ENCODE results near the gene CASP7. TPM values are rescaled to one million over a fixed set of nuclear protein-coding genes. Genes with fewer than 3 reads are reported as not detected.

The CASP7 gene
- total RNA-seq, 1 experiment from 2014 or later, result 4.7 TPM

- Histone ChIP-seq H3K18ac (ENCODE audit: insufficient read length, low read depth, low read length) (no peak overlapping the region), H3K27ac (ENCODE audit: insufficient read length, low read depth, low read length) (no peak overlapping the region), H4K20me1 (ENCODE audit: control insufficient read depth, insufficient read depth, insufficient read length) (no peaks in the 10 kb centered on the region), H3K27me3 (ENCODE audit: insufficient read depth, low read length) (no peaks in the 10 kb centered on the region; the same call in 1 of the 2 replicates), H3K4ac (ENCODE audit: low read depth, low read length) (no peak overlapping the region), H3K4me2 (ENCODE audit: insufficient read depth, insufficient read length, low read length) (no peak overlapping the region), H2AK5ac (ENCODE audit: insufficient read length, low read length) (no peak overlapping the region), H2BK5ac (ENCODE audit: insufficient read length, low read length) (no peak overlapping the region), H2BK20ac (ENCODE audit: low read depth, low read length, poor library complexity, severe bottlenecking) (no peak overlapping the region), H3K9ac (ENCODE audit: extremely low read depth, insufficient read length, low read length) (no peak overlapping the region), H3K23ac (ENCODE audit: insufficient read length, low read depth, low read length) (no peak overlapping the region), H3K9me3 (ENCODE audit: control insufficient read depth, low read depth, low read length) (no peaks in the 10 kb centered on the region), H3K79me2 (ENCODE audit: insufficient read depth, low read length) (no peaks in the 10 kb centered on the region), H2BK120ac (ENCODE audit: low read depth, low read length, poor library complexity, severe bottlenecking) (no peak overlapping the region), H2BK12ac (ENCODE audit: insufficient read length, low read depth, low read length) (no peak overlapping the region), H4K5ac (ENCODE audit: insufficient read length, low read depth, low read length) (no peak overlapping the region), H3K79me1 (ENCODE audit: insufficient read depth, low read depth, low read length, poor library complexity, severe bottlenecking) (no peaks in the 10 kb centered on the region), H3K56ac (ENCODE audit: insufficient read length, low read depth, low read length) (no peak overlapping the region), H4K8ac (replicated peaks; ENCODE audit: insufficient read length, low read depth, low read length) (no peak overlapping the region), H4K91ac (ENCODE audit: insufficient read length, low read depth, low read length) (no peak overlapping the region), H3K4me1 (ENCODE audit: insufficient read depth, low read length) (no peaks in the 10 kb centered on the region), H3K23me2 (ENCODE audit: insufficient read length, low read depth, low read length, poor library complexity, severe bottlenecking) (no peaks in the 10 kb centered on the region), H2BK15ac (ENCODE audit: low read depth, low read length) (no peak overlapping the region), H3K14ac (ENCODE audit: insufficient read depth, low read length) (no peak overlapping the region), H3T11ph (ENCODE audit: low read length) (no peak overlapping the region), H2AFZ (ENCODE audit: low read length) (no peak overlapping the region)
- no peak for DNase-seq
- peaks cover 10% of the 10 kb centered on the region for H3K27me3 Mint-ChIP-seq (ENCODE audit: low read depth)
- H3K27ac Mint-ChIP-seq, result no peak overlapping the region
- no peaks in the 10 kb centered on the region for H3K36me3 Mint-ChIP-seq (ENCODE audit: insufficient read depth in 1 of 3, low read depth in 3 of 3)
- no peaks in the 10 kb centered on the region; a peak in 2 of 5 replicates for H3K9me3 Mint-ChIP-seq
- peaks cover 0 to 2% of the 10 kb centered on the region in 2 experiments; a peak in 1 of 4 replicates for H3K4me1 Mint-ChIP-seq
- WGBS (ENCODE audit: extremely low coverage, insufficient read length, low lambda C conversion rate), result no CpG with 5 or more reads among the region's 3 CpGs
- H3K4me3 Mint-ChIP-seq, result no peak overlapping the region
- no peak for TF ChIP-seq CTCF (conservative IDR thresholded peaks at IDR 0.05)
These were observed 66.7 kb downstream of the CASP7 start for GRCh38 chr10:113746217-113746957.

Measured in H9 (cell line).